HEK293 (cell line): ENCODE results near the gene RIGI.

Experiments used
- CTCF ChIA-PET: fragments of 350-600 bp; formaldehyde crosslinking; extraction: SDS; loops from one replicate; lab custom pipeline; 2021; ENCODE audit warnings: antibody characterized with exemption; lab: Yijun Ruan, JAX
- POLR2A ChIA-PET: fragments of 300-600 bp; formaldehyde crosslinking; extraction: SDS; loops from one replicate; lab custom pipeline; 2020; ENCODE audit warnings: antibody characterized with exemption, inconsistent platforms; lab: Yijun Ruan, JAX
- H3K27ac ChIP-seq: fragments of 200-500 bp; sonication (Bioruptor generic); 2 replicates; pipeline ENCODE4 v1.5.1; 2014; ENCODE audit warnings: low read depth, low read length, control low read depth, inconsistent platforms; ENCODE audit errors: extremely low read depth
- H3K36me3 ChIP-seq, 2 experiments: fragments of 200-500 bp in 1 of 2; sonication (Bioruptor generic) in 1 of 2; 1 replicate in 1 of 2; 2 replicates in 1 of 2; pipeline ENCODE4 v1.5.1; 2014 to 2017; ENCODE audit warnings: inconsistent platforms in 2 of 2, low read length in 2 of 2; ENCODE audit not compliant: control insufficient read depth in 2 of 2, insufficient read depth in 1 of 2
- H3K4me1 ChIP-seq: fragments of 200-500 bp; sonication (Bioruptor generic); 2 replicates; pipeline ENCODE4 v1.5.1; 2014; ENCODE audit warnings: mild to moderate bottlenecking, low read length, inconsistent platforms; ENCODE audit not compliant: control insufficient read depth, insufficient read depth
- H3K4me3 ChIP-seq: 2 replicates; pipeline ENCODE4 v1.5.1; 2011; ENCODE audit warnings: low read depth, mild to moderate bottlenecking, control low read depth, low read length, moderate library complexity
- H3K9me3 ChIP-seq: fragments of 200-500 bp; sonication (Bioruptor generic); 2 replicates; pipeline ENCODE4 v1.5.1; 2014; ENCODE audit warnings: low read depth, low read length, inconsistent platforms; ENCODE audit not compliant: control insufficient read depth, insufficient read depth
- GLIS2 ChIP-seq: fragments of 450-650 bp; formaldehyde crosslinking; IDR thresholded peaks from 2 replicates; pipeline ENCODE4 v1.5.1; 2016; ENCODE audit warnings: missing biosample characterization, missing genetic modification characterization
- KLF1 ChIP-seq: fragments of 450-650 bp; formaldehyde crosslinking; IDR thresholded peaks from 2 replicates; pipeline ENCODE4 v1.5.1; 2016; ENCODE audit warnings: missing biosample characterization, missing genetic modification characterization
- MEIS1 ChIP-seq: sonication (generic); formaldehyde crosslinking; IDR thresholded peaks from 2 replicates; pipeline ENCODE4 v1.8.1; 2022; ENCODE audit warnings: missing genetic modification reagents, mild to moderate bottlenecking, borderline replicate concordance
- PRDM6 ChIP-seq: fragments of 450-650 bp; formaldehyde crosslinking; IDR thresholded peaks from 2 replicates; pipeline ENCODE4 v1.5.1; 2017; ENCODE audit warnings: missing biosample characterization, missing genetic modification characterization
- RBAK ChIP-seq: fragments of 450-650 bp; formaldehyde crosslinking; IDR thresholded peaks from 2 replicates; pipeline ENCODE4 v1.5.1; 2016; ENCODE audit warnings: missing biosample characterization, missing genetic modification characterization
- SETDB1 ChIP-seq: IDR thresholded peaks from one replicate; pipeline ENCODE4 v1.6.1; 2017; ENCODE audit warnings: mild to moderate bottlenecking, low read length, moderate library complexity, mixed read lengths; ENCODE audit not compliant: insufficient read length
- TRIM28 ChIP-seq: IDR thresholded peaks from 2 replicates; pipeline ENCODE4 v1.6.1; 2011; ENCODE audit warnings: low read length, control low read depth, borderline replicate concordance
- WT1 ChIP-seq: fragments of 450-650 bp; formaldehyde crosslinking; IDR thresholded peaks from 2 replicates; pipeline ENCODE4 v1.5.1; 2016; ENCODE audit warnings: missing biosample characterization, missing genetic modification characterization
- ZBTB7A ChIP-seq: fragments of 450-650 bp; formaldehyde crosslinking; IDR thresholded peaks from 2 replicates; pipeline ENCODE4 v1.5.1; 2016; ENCODE audit warnings: low read depth, missing biosample characterization, missing genetic modification characterization
- ZNF132 ChIP-seq: fragments of 450-650 bp; formaldehyde crosslinking; IDR thresholded peaks from 2 replicates; pipeline ENCODE4 v1.5.1; 2017; ENCODE audit warnings: missing biosample characterization, missing genetic modification characterization, borderline replicate concordance
- ZNF133 ChIP-seq: fragments of 450-650 bp; formaldehyde crosslinking; IDR thresholded peaks from 2 replicates; pipeline ENCODE4 v1.5.1; 2016; ENCODE audit warnings: missing biosample characterization, missing genetic modification characterization
- ZNF138 ChIP-seq: fragments of 450-650 bp; formaldehyde crosslinking; IDR thresholded peaks from 2 replicates; pipeline ENCODE4 v1.5.1; 2016; ENCODE audit warnings: missing biosample characterization, missing genetic modification characterization, borderline replicate concordance
- ZNF16 ChIP-seq: fragments of 450-650 bp; formaldehyde crosslinking; IDR thresholded peaks from 2 replicates; pipeline ENCODE4 v1.5.1; 2016; ENCODE audit warnings: low read depth, missing biosample characterization, missing genetic modification characterization
- ZNF202 ChIP-seq: fragments of 450-650 bp; formaldehyde crosslinking; IDR thresholded peaks from 2 replicates; pipeline ENCODE4 v1.5.1; 2016; ENCODE audit warnings: missing biosample characterization, missing genetic modification characterization, borderline replicate concordance
- ZNF473 ChIP-seq: fragments of 450-650 bp; formaldehyde crosslinking; IDR thresholded peaks from 2 replicates; pipeline ENCODE4 v1.5.1; 2017; ENCODE audit warnings: missing biosample characterization, missing genetic modification characterization
- ZNF626 ChIP-seq: fragments of 450-650 bp; sonication (Bioruptor Pico); formaldehyde crosslinking; IDR thresholded peaks from 2 replicates; pipeline ENCODE4 v1.5.1; 2018; ENCODE audit warnings: missing biosample characterization, missing genetic modification characterization, inconsistent platforms
- ZNF660 ChIP-seq: fragments of 450-650 bp; IDR thresholded peaks from 2 replicates; pipeline ENCODE4 v1.5.1; 2018; ENCODE audit warnings: missing biosample characterization, mild to moderate bottlenecking, missing genetic modification characterization
- TF ChIP-seq, protein P1 (sequence below): fragments of 450-650 bp; formaldehyde crosslinking; IDR thresholded peaks from 2 replicates; pipeline ENCODE4 v1.5.1; 2016; ENCODE audit warnings: missing biosample characterization, missing genetic modification characterization
- TF ChIP-seq, protein P2 (sequence below): fragments of 450-650 bp; formaldehyde crosslinking; IDR thresholded peaks from 2 replicates; pipeline ENCODE4; 2016; ENCODE audit warnings: missing biosample characterization, missing genetic modification characterization

RIGI gene

GRCh38 chr9:32523910-32524309 is 2.1 kb downstream of the RIGI start:
- Histone ChIP-seq H3K9me3 (no peaks in the 10 kb centered on the region), H3K27ac (no peak overlapping the region), H3K4me3 (no peak overlapping the region), H3K4me1 (peaks cover 4% of the 10 kb centered on the region; the same call in 1 of the 2 replicates), H3K36me3 (no peaks in the 10 kb centered on the region)
- no peak for TF ChIP-seq PRDM6 (tag by site-specific recombination)
- TF ChIP-seq ZNF132 (tag by site-specific recombination) = no peak
- TF ChIP-seq ZNF202 (tag by site-specific recombination) = no peak
- TF ChIP-seq ZNF16 (tag by site-specific recombination) = no peak
- TF ChIP-seq ZBTB7A (tag by site-specific recombination) = no peak
- TF ChIP-seq, protein P1, sequence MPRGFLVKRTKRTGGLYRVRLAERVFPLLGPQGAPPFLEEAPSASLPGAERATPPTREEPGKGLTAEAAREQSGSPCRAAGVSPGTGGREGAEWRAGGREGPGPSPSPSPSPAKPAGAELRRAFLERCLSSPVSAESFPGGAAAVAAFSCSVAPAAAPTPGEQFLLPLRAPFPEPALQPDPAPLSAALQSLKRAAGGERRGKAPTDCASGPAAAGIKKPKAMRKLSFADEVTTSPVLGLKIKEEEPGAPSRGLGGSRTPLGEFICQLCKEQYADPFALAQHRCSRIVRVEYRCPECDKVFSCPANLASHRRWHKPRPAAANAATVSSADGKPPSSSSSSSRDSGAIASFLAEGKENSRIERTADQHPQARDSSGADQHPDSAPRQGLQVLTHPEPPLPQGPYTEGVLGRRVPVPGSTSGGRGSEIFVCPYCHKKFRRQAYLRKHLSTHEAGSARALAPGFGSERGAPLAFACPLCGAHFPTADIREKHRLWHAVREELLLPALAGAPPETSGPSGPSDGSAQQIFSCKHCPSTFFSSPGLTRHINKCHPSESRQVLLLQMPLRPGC (tag by site-specific recombination) = no peak
- no peak for TF ChIP-seq ZNF626 (tag by site-specific recombination)
- TF ChIP-seq RBAK = no peak
- TF ChIP-seq KLF1 (tag by site-specific recombination) = no peak
- ChIA-PET POLR2A (no interaction called here), CTCF (interaction anchor here (9.6 kb wide), 1 partner anchor 146 kb away, joined by 130 read pairs; no protein-coding TSS in a partner anchor)

GRCh38 chr9:32518276-32518675 is 7.7 kb downstream of the RIGI start:
- ChIA-PET CTCF (no interaction called here), POLR2A (no interaction called here)
- TF ChIP-seq ZNF133 (tag by site-specific recombination) (no peak), TRIM28 (peak; percentile 77; the same call in 1 of the 2 replicates), SETDB1 (peak; percentile 97)
- TF ChIP-seq, protein P2, sequence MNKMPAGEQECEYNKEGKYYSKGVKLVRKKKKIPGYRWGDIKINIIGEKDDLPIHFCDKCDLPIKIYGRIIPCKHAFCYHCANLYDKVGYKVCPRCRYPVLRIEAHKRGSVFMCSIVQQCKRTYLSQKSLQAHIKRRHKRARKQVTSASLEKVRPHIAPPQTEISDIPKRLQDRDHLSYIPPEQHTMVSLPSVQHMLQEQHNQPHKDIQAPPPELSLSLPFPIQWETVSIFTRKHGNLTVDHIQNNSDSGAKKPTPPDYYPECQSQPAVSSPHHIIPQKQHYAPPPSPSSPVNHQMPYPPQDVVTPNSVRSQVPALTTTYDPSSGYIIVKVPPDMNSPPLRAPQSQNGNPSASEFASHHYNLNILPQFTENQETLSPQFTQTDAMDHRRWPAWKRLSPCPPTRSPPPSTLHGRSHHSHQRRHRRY (tag by site-specific recombination) = no peak
- Histone ChIP-seq H3K4me3 (no peak overlapping the region), H3K9me3 (no peaks in the 10 kb centered on the region), H3K4me1 (no peaks in the 10 kb centered on the region), H3K27ac (no peak overlapping the region), H3K36me3 (no peaks in the 10 kb centered on the region)

- Histone ChIP-seq H3K36me3 (no peaks in the 10 kb centered on the region), H3K27ac (no peak overlapping the region), H3K4me3 (no peak overlapping the region), H3K9me3 (no peaks in the 10 kb centered on the region), H3K4me1 (no peaks in the 10 kb centered on the region)
- POLR2A ChIA-PET = no interaction called here
- TF ChIP-seq ZNF138 (tag by site-specific recombination) (no peak), ZNF660 (no peak), WT1 (no peak), GLIS2 (tag by site-specific recombination) (no peak), ZNF473 (tag by site-specific recombination) (no peak), MEIS1 (CRISPR knock-in tag) (no peak)
- CTCF ChIA-PET = interaction anchor here (0.6 kb wide), 1 partner anchor 46 kb away, joined by 3 read pairs; no protein-coding TSS in a partner anchor
These were observed 9.8 kb downstream of the RIGI start for GRCh38 chr9:32516241-32516640.
